Measurements from ENCODE around the gene U2AF2.

The U2AF2 gene

GRCh38 chr19:55621673-55622231, 33.1 kb upstream of the U2AF2 start:
- DNase-seq (ENCODE audit: low read depth, low spot score): no peak

GRCh38 chr19:55622242-55622969, 32.4 kb upstream of the U2AF2 start:
- DNase-seq (ENCODE audit: low read depth, low spot score): no peak

GRCh38 chr19:55623130-55623529, 31.7 kb upstream of the U2AF2 start:
- DNase-seq (ENCODE audit: low read depth, low spot score): no peak

GRCh38 chr19:55623561-55623960, 31.3 kb upstream of the U2AF2 start:
- no peak for DNase-seq (ENCODE audit: low read depth, low spot score)

- DNase-seq (ENCODE audit: low read depth, low spot score): no peak
Observed at GRCh38 chr19:55624109-55625003, 30.5 kb upstream of the U2AF2 start, which contains the start of gene ZNF784. ZNF784 (minus strand) TSS chr19:55624566; CDS start chr19:55624561, 5 bp downstream.

- no peak for DNase-seq (ENCODE audit: low read depth, low spot score)
Observed at GRCh38 chr19:55625004-55625326, 29.9 kb upstream of the U2AF2 start.

DNA sequence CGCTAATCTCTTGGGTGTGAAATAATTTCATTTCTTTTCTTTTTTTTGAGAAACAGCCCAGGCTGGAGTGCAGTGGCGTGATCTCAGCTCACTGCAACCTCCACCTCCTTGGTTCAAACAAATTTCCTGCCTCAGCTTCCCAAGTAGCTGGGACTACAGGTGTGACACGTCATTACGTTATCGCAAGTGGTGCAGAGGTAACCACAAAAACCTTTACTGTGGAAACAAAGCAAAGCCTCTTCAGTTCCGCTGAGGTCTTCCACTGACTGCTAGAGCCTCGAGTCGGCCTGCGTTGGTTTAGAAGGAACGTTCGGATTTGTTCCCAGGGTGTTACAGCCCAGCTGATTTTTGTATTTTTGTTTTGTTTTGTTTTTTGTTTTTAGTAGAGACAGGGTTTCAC, 28.5 kb upstream of the U2AF2 start:
- no peak for DNase-seq (ENCODE audit: low read depth, low spot score)

DNA sequence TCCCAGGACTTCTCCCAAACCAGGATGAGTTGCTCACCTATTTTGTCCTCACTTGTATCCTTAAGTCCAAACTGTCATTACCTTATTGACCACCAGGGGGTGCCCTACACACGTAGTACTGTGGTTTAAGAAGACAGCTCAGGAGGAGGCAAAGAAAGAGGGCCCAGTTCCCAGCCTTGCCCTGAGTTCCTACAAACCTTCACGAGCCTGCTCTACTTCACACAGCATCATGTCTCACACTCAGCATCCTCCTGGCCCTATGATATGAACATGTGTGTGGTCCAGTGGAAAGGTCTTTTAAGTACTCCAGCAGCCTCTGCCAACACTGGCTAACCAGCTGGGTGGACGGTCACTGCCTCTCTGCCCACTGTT, 22.4 kb upstream of the U2AF2 start:
- no peak for DNase-seq (ENCODE audit: low read depth, low spot score)

- DNase-seq (ENCODE audit: low read depth, low spot score): no peak
Observed at GRCh38 chr19:55633861-55634260, 21.0 kb upstream of the U2AF2 start.

DNA sequence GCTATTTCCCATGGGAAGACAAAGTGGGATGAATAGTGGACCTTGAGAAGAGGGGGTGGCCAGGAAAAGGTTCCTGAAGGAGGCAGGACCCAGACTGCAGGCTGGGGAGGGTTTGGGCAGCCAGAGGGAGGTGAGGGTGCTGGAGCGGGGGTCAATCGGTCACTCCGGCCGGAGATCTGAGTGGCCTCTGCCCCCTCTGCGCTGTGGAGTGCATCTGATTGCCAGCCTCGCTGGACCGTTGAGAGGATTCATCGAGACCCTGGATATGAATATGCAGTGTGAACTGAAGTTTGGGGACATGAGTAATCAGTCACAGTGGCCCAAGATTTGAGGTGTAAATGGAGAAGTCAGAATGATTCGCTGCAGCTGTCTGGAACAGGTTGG, 19.5 kb upstream of the U2AF2 start:
- DNase-seq (ENCODE audit: low read depth, low spot score): no peak

DNA sequence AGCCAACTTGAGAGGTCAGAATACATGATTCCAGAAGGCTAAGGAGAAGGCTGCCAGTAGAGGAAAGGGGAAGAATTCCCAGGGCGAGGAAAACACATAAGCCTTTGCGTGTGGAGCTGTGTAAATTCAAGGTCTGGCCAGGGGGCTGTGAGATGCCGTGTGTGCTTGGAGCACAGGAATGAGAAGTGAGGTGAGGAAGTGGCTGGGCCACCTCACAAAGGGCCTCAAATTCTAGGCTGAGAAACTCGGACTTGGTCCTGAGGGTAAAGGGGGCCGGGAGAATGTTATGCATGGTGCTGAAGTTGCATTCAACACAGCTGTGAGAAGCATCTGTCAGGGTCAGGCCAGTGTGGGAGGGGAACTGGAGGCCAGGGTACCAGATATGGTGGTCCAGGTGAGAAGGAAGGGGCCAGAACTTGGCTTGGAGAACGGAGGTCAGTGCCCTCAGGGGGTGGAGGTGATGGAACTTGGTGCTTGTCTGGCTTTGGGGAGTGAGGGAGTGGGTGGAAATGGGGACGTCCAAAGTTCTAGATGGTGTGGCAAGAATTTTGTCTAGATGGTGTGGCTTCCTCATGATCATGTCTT, 18.9 kb upstream of the U2AF2 start:
- DNase-seq (ENCODE audit: low read depth, low spot score): no peak

- DNase-seq (ENCODE audit: low read depth, low spot score): no peak
Observed at GRCh38 chr19:55636723-55637122, 18.1 kb upstream of the U2AF2 start.

- DNase-seq (ENCODE audit: low read depth, low spot score): no peak
Observed at GRCh38 chr19:55637534-55637933, 17.3 kb upstream of the U2AF2 start.

- DNase-seq (ENCODE audit: low read depth, low spot score): no peak
Observed at GRCh38 chr19:55638864-55639359, 15.9 kb upstream of the U2AF2 start.

GRCh38 chr19:55640043-55640576, 14.7 kb upstream of the U2AF2 start:
- no peak for DNase-seq (ENCODE audit: low read depth, low spot score)

GRCh38 chr19:55640577-55641425, 14.0 kb upstream of the U2AF2 start, which contains the start of gene ZNF580:
ZNF580 (plus strand) TSS chr19:55641002; CDS start chr19:55642509, 1,507 bp downstream.
- DNase-seq (ENCODE audit: low read depth, low spot score): no peak

- no peak for DNase-seq (ENCODE audit: low read depth, low spot score)
Observed at GRCh38 chr19:55641426-55642152, 13.2 kb upstream of the U2AF2 start.

- DNase-seq (ENCODE audit: low read depth, low spot score): no peak
Observed at GRCh38 chr19:55642153-55643002, 12.5 kb upstream of the U2AF2 start.

All from iPS DF 19.7 (cell line).